HepG2 (cell line): ENCODE measurements around the gene CTIF. TPM values are rescaled to one million over a fixed set of nuclear protein-coding genes. Genes with fewer than 3 reads are reported as not detected.
A peak's percentile ranks its signal among the peaks of the same experiment; 100 is the strongest.

Experiments used
- ATAC-seq: fragments of 200-7000 bp; cut with Tn5 transposase; 3 replicates; pipeline ENCODE4 v1.9.1; 2020; ENCODE audit warnings: mild to moderate bottlenecking, moderate library complexity
- BruUV-seq: library from RNA; stranded (reverse); fragments of 400-500 nt; replicated peaks from 2 replicates; lab custom pipeline; 2021; lab: Mats Ljungman, UMichigan
- CTCF ChIA-PET: fragments of 300-600 bp; formaldehyde crosslinking; extraction: SDS; loops from one replicate; lab custom pipeline; 2021; ENCODE audit warnings: low total read pairs, inconsistent platforms, low intra/inter-chr PET ratio; lab: Yijun Ruan, JAX
- POLR2A ChIA-PET: fragments of 350-600 bp; sonication (Branson Sonifier 250); formaldehyde crosslinking; loops from one replicate; lab custom pipeline; 2020; ENCODE audit warnings: antibody characterized with exemption, inconsistent platforms; lab: Yijun Ruan, JAX
- DNase-seq: peaks from one replicate; pipeline ENCODE4 v3.0.0-alpha.2; 2015; ENCODE audit warnings: low spot score
- FAIRE-seq: peaks from 3 replicates; lab custom pipeline; 2011; peaks lifted over from hg19 to GRCh38; lab: Jason Lieb, UNC
- H2AFZ ChIP-seq: one replicate; pipeline ENCODE4 v1.6.1; 2011; ENCODE audit warnings: low read length, inconsistent platforms
- H3K27ac ChIP-seq: fragments of 300-600 bp; 3 replicates; pipeline ENCODE4 v1.8.0; 2011; ENCODE audit warnings: mixed run types, mild to moderate bottlenecking, mixed read lengths, low read length, inconsistent platforms; ENCODE audit not compliant: insufficient read depth; ENCODE audit errors: extremely low read length
- H3K27me3 ChIP-seq, 2 experiments: fragments of 200-600 bp in 1 of 2; 2 replicates in 1 of 2; 3 replicates in 1 of 2; pipeline versions ENCODE4 v1.6.0 to v1.8.0; 2011; ENCODE audit warnings: low read length in 2 of 2, mild to moderate bottlenecking in 2 of 2, moderate library complexity in 2 of 2, inconsistent platforms in 1 of 2; ENCODE audit not compliant: insufficient read depth in 2 of 2, control insufficient read depth in 1 of 2
- H3K36me3 ChIP-seq, 2 experiments: fragments of 200-600 bp in 1 of 2; replicated peaks in 1 of 2; 2 replicates in 1 of 2; 3 replicates in 1 of 2; pipeline versions ENCODE4 v1.5.1 to v1.8.0; 2011; ENCODE audit warnings: low read length in 2 of 2, inconsistent platforms in 1 of 2; ENCODE audit not compliant: insufficient read depth in 2 of 2, control insufficient read depth in 1 of 2
- H3K4me1 ChIP-seq: 2 replicates; pipeline ENCODE4 v1.5.1; 2012; ENCODE audit warnings: low read length, inconsistent platforms; ENCODE audit not compliant: insufficient read depth
- H3K4me2 ChIP-seq: 2 replicates; pipeline ENCODE4 v1.6.0; 2011; ENCODE audit warnings: low read depth, low read length, inconsistent platforms
- H3K4me3 ChIP-seq, 3 experiments: fragments of 200-600 bp in 1 of 3; sonication (generic), shearing (Covaris generic) in 1 of 3; replicated peaks in 1 of 3; 2 replicates each; pipeline ENCODE4 v1.5.1; 2011 to 2016; ENCODE audit warnings: low read length in 3 of 3, inconsistent platforms in 2 of 3, low read depth in 2 of 3, mild to moderate bottlenecking in 2 of 3, control low read depth in 1 of 3, mixed read lengths in 1 of 3; ENCODE audit not compliant: insufficient read depth in 1 of 3
- H3K79me2 ChIP-seq: one replicate; pipeline ENCODE4 v1.6.1; 2011; ENCODE audit warnings: low read length, inconsistent platforms; ENCODE audit not compliant: insufficient read depth
- H3K9ac ChIP-seq: 2 replicates; pipeline ENCODE4 v1.6.0; 2011; ENCODE audit warnings: mild to moderate bottlenecking, low read depth, low read length, inconsistent platforms; ENCODE audit not compliant: insufficient read depth
- H3K9me3 ChIP-seq: 2 replicates; pipeline ENCODE4 v1.5.1; 2012; ENCODE audit warnings: mild to moderate bottlenecking, low read length
- H4K20me1 ChIP-seq: 2 replicates; pipeline ENCODE4 v1.6.0; 2011; ENCODE audit warnings: inconsistent platforms, mild to moderate bottlenecking, low read length, moderate library complexity; ENCODE audit not compliant: insufficient read depth
- HDAC1 ChIP-seq: sonication (generic); formaldehyde crosslinking; IDR thresholded peaks from 2 replicates; pipeline ENCODE4 v1.5.1; 2020; ENCODE audit warnings: mild to moderate bottlenecking, missing genetic modification reagents
- ISX ChIP-seq: sonication (generic); formaldehyde crosslinking; conservative IDR thresholded peaks from 2 replicates; pipeline ENCODE4 v1.5.0; 2020; ENCODE audit warnings: missing genetic modification reagents
- KDM5A ChIP-seq: fragments of 200-600 bp; sonication (generic); IDR thresholded peaks from 2 replicates; pipeline ENCODE4 v1.7.0; 2018; ENCODE audit warnings: antibody characterized with exemption, mild to moderate bottlenecking, low read length, borderline replicate concordance
- KMT2B ChIP-seq: IDR thresholded peaks from 2 replicates; pipeline ENCODE4 v1.6.1; 2016; ENCODE audit warnings: missing genetic modification reagents, missing compliant biosample characterization
- MAF1 ChIP-seq: sonication (generic); formaldehyde crosslinking; IDR thresholded peaks from 2 replicates; pipeline ENCODE4 v1.5.0; 2020; ENCODE audit warnings: missing genetic modification reagents, borderline replicate concordance
- PCBP2 ChIP-seq: fragments of 200-400 bp; formaldehyde crosslinking; optimal IDR thresholded peaks from 2 replicates; pipeline ENCODE3; 2018; ENCODE audit warnings: low read length, low read depth; ENCODE audit not compliant: poor library complexity, severe bottlenecking
- ZNF12 ChIP-seq: sonication (generic); formaldehyde crosslinking; IDR thresholded peaks from 2 replicates; pipeline ENCODE4 v1.5.0; 2020; ENCODE audit warnings: missing genetic modification reagents
- ZNF230 ChIP-seq: sonication (generic); formaldehyde crosslinking; IDR thresholded peaks from 2 replicates; pipeline ENCODE4 v1.4.0; 2020; ENCODE audit warnings: mild to moderate bottlenecking, missing genetic modification reagents
- ZNF264 ChIP-seq: sonication (generic); formaldehyde crosslinking; IDR thresholded peaks from 2 replicates; pipeline ENCODE4 v1.4.0; 2020; ENCODE audit warnings: missing genetic modification reagents
- ZNF350 ChIP-seq: sonication (generic); formaldehyde crosslinking; IDR thresholded peaks from 2 replicates; pipeline ENCODE4 v1.4.0; 2020; ENCODE audit warnings: mild to moderate bottlenecking, low read depth, missing genetic modification reagents, borderline replicate concordance
- ZNF44 ChIP-seq: sonication (generic); formaldehyde crosslinking; IDR thresholded peaks from 2 replicates; pipeline ENCODE4 v1.5.1; 2020; ENCODE audit warnings: mild to moderate bottlenecking, missing genetic modification reagents
- ZNF788 ChIP-seq: sonication (generic); formaldehyde crosslinking; IDR thresholded peaks from 2 replicates; pipeline ENCODE4 v1.5.0; 2020; ENCODE audit warnings: mild to moderate bottlenecking, missing genetic modification reagents, borderline replicate concordance
- WGBS: methylation state at CpG from one replicate; pipeline ENCODE4 v1.1.6; 2017; ENCODE audit warnings: low lambda C conversion rate; 5-methylcytosine and 5-hydroxymethylcytosine counted together
- in situ Hi-C: cut with HindIII; loops from 2 replicates; pipeline ENCODE4 v1.10.0; 2017; ENCODE audit warnings: low pct_unique_long_range_greater_than_20kb; ENCODE audit not compliant: extremely low pct_ligation_motif_present
- intact Hi-C: fragments of 100-400 bp; cut with micrococcal nuclease; formaldehyde crosslinking; loops from one replicate; pipeline ENCODE4 v1.10.0; 2022; ENCODE audit not compliant: unreplicated experiment
- polyA plus RNA-seq, 8 experiments: library from polyadenylated mRNA; depleted of rRNA in 3 of 8; stranded (reverse) in 7 of 8; unstranded in 1 of 8; fragments of >200 nt; fragmentation: Illumina TruSeq in 4 of 8; extraction: Trizol in 4 of 8; gene quantifications; 2 replicates each; pipeline versions ENCODE4 v1.2.1 to v1.2.3, GENCODE V29; 2011 to 2016; ENCODE audit warnings: low read depth in 4 of 8, missing spikeins in 1 of 8, mixed read lengths in 1 of 8; ENCODE audit not compliant: insufficient read depth in 1 of 8
- total RNA-seq, 5 experiments: library from RNA; depleted of rRNA; stranded (reverse); fragments of >200 nt; fragmentation: Illumina TruSeq; extraction: Trizol; gene quantifications; 2 replicates each; pipeline ENCODE4 v1.2.3, GENCODE V29; 2016; ENCODE audit warnings: low read depth in 1 of 5
- TF ChIP-seq, protein P1 (sequence below): sonication (generic); formaldehyde crosslinking; IDR thresholded peaks from 2 replicates; pipeline ENCODE4 v1.4.0; 2020; ENCODE audit warnings: mild to moderate bottlenecking, low read depth, missing genetic modification reagents
- TF ChIP-seq, protein P2 (sequence below): sonication (generic); formaldehyde crosslinking; IDR thresholded peaks from 2 replicates; pipeline ENCODE4 v1.9.0; 2021; ENCODE audit warnings: missing genetic modification reagents, borderline replicate concordance
- TF ChIP-seq, protein P3 (sequence below): sonication (generic); formaldehyde crosslinking; IDR thresholded peaks from 2 replicates; pipeline ENCODE4 v1.9.0; 2021; ENCODE audit warnings: missing genetic modification reagents, borderline replicate concordance

The CTIF gene
- total and polyA plus RNA-seq, 2 of the 13 experiments (the other 11 are each of a cell fraction or from before 2014, with no cell fraction given) = 18.2 to 28.0 TPM

DNA sequence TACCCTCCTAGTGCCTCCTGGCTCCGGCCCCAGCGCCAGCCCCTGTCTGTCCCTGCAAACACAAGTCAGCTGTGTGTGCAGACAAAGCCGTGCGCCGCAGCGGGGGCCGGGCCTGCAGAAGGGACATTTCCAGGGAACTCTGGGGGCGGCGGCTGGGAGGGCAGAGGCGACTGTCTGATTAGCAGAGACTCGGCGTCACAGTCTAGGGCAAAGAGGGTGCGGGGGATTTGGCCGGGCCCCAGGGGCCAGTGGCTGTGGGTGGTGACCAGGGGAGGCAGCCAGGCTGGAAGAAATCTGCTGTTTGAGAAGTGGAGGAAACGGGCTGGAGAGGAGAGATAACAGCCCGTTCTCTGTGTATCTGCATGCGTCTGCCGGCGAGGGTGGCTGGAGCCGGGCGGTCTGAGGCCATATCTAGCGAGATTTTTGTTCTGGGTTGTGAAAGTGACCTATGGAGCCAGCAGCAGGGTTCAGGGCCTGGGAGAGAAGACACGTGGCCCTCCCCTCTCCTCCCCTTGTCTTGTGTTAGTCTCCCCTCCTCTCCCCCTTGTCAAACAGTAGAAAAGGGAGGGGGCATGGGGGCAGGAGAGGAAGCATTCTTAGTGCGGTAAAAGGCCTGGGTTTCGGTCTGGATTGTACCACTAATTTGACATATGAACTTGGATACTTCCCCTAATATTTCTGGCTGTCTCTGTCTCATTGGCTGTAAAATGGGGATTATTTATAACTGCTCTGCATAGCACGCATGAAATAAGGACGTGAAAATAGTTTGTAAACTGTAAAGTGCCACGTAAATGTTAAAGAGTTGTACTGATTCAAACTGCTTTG lies 242.5 kb downstream of the CTIF start:
- peak overlapping the region; percentile 91 for H3K4me2 ChIP-seq
- FAIRE-seq (peak; percentile 97), ATAC-seq (peak; percentile 87), DNase-seq (peak; percentile 92)
- peaks cover 55% of the 10 kb centered on the region for H3K4me1 ChIP-seq
- ChIA-PET CTCF (no interaction called here), POLR2A (interaction anchor here (0.7 to 1.4 kb wide), 7 partner anchors 20 to 166 kb away, joined by 3 to 7 read pairs (median 4); no protein-coding TSS in a partner anchor)
- peaks cover 0 to 21% of the 10 kb centered on the region in 2 experiments; a peak in 3 of 5 replicates for H3K36me3 ChIP-seq
- WGBS = under 1% methylated on average over 24 of the region's 28 CpGs
- intact Hi-C loops (loop anchor here (1.0 to 10.0 kb wide), 4 partner anchors 107 to 261 kb away; no protein-coding TSS in a partner anchor), in situ Hi-C loops (loop anchor here (5.0 kb wide), 2 partner anchors 86 to 116 kb away; no protein-coding TSS in a partner anchor)
- no peak overlapping the region for H2AFZ ChIP-seq
- H4K20me1 ChIP-seq = no peaks in the 10 kb centered on the region; the same call in 1 of the 2 replicates
- H3K79me2 ChIP-seq = no peaks in the 10 kb centered on the region
- peak overlapping the region; percentile 98 for H3K27ac ChIP-seq
- no peaks in the 10 kb centered on the region for H3K9me3 ChIP-seq
- H3K4me3 ChIP-seq = peak overlapping the region; percentile 45 to 71 (median 46)
- TSS peak; percentile 63 for BruUV-seq
- H3K9ac ChIP-seq = peak overlapping the region; percentile 78
- H3K27me3 ChIP-seq = no peaks in the 10 kb centered on the region
- TF ChIP-seq ISX (CRISPR knock-in tag) = no peak
- TF ChIP-seq ZNF44 = 0 out of 2 replicates have a peak, but pooled peaks have one; percentile 46
- TF ChIP-seq ZNF264 (CRISPR knock-in tag) = peak; percentile 75
- TF ChIP-seq KMT2B (CRISPR knock-in tag) = peak; percentile 28; the same call in 1 of the 2 replicates
- TF ChIP-seq, protein P1, sequence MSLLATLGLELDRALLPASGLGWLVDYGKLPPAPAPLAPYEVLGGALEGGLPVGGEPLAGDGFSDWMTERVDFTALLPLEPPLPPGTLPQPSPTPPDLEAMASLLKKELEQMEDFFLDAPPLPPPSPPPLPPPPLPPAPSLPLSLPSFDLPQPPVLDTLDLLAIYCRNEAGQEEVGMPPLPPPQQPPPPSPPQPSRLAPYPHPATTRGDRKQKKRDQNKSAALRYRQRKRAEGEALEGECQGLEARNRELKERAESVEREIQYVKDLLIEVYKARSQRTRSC (CRISPR knock-in tag) = 0 out of 2 replicates have a peak, but pooled peaks have one; percentile 32
- TF ChIP-seq ZNF230 (CRISPR knock-in tag) = 0 out of 2 replicates have a peak, but pooled peaks have one; percentile 23
- no peak for TF ChIP-seq MAF1 (CRISPR knock-in tag)
- TF ChIP-seq HDAC1 (CRISPR knock-in tag) = peak; percentile 87
- peak; percentile 37; the same call in 1 of the 2 replicates for TF ChIP-seq ZNF350
- no peak; the same call in 1 of the 2 replicates for TF ChIP-seq KDM5A
- TF ChIP-seq, protein P2, sequence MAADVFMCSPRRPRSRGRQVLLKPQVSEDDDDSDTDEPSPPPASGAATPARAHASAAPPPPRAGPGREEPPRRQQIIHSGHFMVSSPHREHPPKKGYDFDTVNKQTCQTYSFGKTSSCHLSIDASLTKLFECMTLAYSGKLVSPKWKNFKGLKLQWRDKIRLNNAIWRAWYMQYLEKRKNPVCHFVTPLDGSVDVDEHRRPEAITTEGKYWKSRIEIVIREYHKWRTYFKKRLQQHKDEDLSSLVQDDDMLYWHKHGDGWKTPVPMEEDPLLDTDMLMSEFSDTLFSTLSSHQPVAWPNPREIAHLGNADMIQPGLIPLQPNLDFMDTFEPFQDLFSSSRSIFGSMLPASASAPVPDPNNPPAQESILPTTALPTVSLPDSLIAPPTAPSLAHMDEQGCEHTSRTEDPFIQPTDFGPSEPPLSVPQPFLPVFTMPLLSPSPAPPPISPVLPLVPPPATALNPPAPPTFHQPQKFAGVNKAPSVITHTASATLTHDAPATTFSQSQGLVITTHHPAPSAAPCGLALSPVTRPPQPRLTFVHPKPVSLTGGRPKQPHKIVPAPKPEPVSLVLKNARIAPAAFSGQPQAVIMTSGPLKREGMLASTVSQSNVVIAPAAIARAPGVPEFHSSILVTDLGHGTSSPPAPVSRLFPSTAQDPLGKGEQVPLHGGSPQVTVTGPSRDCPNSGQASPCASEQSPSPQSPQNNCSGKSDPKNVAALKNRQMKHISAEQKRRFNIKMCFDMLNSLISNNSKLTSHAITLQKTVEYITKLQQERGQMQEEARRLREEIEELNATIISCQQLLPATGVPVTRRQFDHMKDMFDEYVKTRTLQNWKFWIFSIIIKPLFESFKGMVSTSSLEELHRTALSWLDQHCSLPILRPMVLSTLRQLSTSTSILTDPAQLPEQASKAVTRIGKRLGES (CRISPR knock-in tag) = 0 out of 2 replicates have a peak, but pooled peaks have one; percentile 22
- TF ChIP-seq ZNF788 (CRISPR knock-in tag) = no peak; the same call in 1 of the 2 replicates
- 0 out of 2 replicates have a peak, but pooled peaks have one; percentile 14 for TF ChIP-seq ZNF12 (CRISPR knock-in tag)
- no peak for TF ChIP-seq PCBP2
- TF ChIP-seq, protein P3, sequence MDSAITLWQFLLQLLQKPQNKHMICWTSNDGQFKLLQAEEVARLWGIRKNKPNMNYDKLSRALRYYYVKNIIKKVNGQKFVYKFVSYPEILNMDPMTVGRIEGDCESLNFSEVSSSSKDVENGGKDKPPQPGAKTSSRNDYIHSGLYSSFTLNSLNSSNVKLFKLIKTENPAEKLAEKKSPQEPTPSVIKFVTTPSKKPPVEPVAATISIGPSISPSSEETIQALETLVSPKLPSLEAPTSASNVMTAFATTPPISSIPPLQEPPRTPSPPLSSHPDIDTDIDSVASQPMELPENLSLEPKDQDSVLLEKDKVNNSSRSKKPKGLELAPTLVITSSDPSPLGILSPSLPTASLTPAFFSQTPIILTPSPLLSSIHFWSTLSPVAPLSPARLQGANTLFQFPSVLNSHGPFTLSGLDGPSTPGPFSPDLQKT (CRISPR knock-in tag) = no peak
